ENCODE data around the gene CYCS. TPM values are rescaled to one million over a fixed set of nuclear protein-coding genes. Genes with fewer than 3 reads are reported as not detected.

Gene CYCS
- total RNA-seq, 1 donor from 2014 or later, result 65.2 TPM

- TF ChIP-seq, protein P1, sequence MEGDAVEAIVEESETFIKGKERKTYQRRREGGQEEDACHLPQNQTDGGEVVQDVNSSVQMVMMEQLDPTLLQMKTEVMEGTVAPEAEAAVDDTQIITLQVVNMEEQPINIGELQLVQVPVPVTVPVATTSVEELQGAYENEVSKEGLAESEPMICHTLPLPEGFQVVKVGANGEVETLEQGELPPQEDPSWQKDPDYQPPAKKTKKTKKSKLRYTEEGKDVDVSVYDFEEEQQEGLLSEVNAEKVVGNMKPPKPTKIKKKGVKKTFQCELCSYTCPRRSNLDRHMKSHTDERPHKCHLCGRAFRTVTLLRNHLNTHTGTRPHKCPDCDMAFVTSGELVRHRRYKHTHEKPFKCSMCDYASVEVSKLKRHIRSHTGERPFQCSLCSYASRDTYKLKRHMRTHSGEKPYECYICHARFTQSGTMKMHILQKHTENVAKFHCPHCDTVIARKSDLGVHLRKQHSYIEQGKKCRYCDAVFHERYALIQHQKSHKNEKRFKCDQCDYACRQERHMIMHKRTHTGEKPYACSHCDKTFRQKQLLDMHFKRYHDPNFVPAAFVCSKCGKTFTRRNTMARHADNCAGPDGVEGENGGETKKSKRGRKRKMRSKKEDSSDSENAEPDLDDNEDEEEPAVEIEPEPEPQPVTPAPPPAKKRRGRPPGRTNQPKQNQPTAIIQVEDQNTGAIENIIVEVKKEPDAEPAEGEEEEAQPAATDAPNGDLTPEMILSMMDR (IDR thresholded peaks at IDR 0.05), result no peak
- Mint-ChIP-seq H3K27ac (ENCODE audit: unreplicated experiment) (no peak overlapping the region), H3K9me3 (ENCODE audit: unreplicated experiment) (no peaks in the 10 kb centered on the region), H3K4me1 (ENCODE audit: unreplicated experiment) (peaks cover 8% of the 10 kb centered on the region), H3K4me3 (ENCODE audit: unreplicated experiment) (no peak overlapping the region), H3K36me3 (ENCODE audit: unreplicated experiment) (no peaks in the 10 kb centered on the region), H3K27me3 (ENCODE audit: unreplicated experiment) (peaks cover 13% of the 10 kb centered on the region)
- DNase-seq (ENCODE audit: extremely low spot score, unreplicated experiment), result no peak
These were observed 51.6 kb downstream of the CYCS start for GRCh38 chr7:25073451-25073850.

Other genes with a start within 250 kb of the CYCS start
- 7.7 and 8.0 TPM in 2 replicates for gene OSBPL3, start 145.1 kb downstream of the CYCS start, total RNA-seq
- not detected in 2 replicates for gene NPVF, start 103.2 kb upstream of the CYCS start, total RNA-seq